GM23338 (cell line): ENCODE results near the gene ISG15. TPM values are rescaled to one million over a fixed set of nuclear protein-coding genes. Genes with fewer than 3 reads are reported as not detected.

Experiments
- ATAC-seq: fragments of 200-7000 bp; cut with Tn5 transposase; 3 replicates; pipeline ENCODE4 v1.9.1; 2020
- DNase-seq: peaks from one replicate; pipeline ENCODE4 v3.0.0-alpha.2; 2015; ENCODE audit warnings: low spot score
- H2AFZ ChIP-seq: fragments of 200-600 bp; sonication (generic); 2 replicates; pipeline ENCODE4 v1.8.0; 2016; ENCODE audit warnings: antibody characterized with exemption, mild to moderate bottlenecking, moderate library complexity
- H3F3A ChIP-seq: fragments of 200-600 bp; sonication (generic); replicated peaks from 2 replicates; pipeline ENCODE4 v1.8.0; 2017; ENCODE audit warnings: antibody characterized with exemption, mixed run types, low read depth
- H3K27ac ChIP-seq: fragments of 200-600 bp; sonication (generic); 2 replicates; pipeline ENCODE4 v1.6.1; 2016; ENCODE audit warnings: low read depth
- H3K27me3 ChIP-seq: fragments of 200-600 bp; sonication (generic); 2 replicates; pipeline ENCODE4 v1.8.0; 2016; ENCODE audit warnings: mild to moderate bottlenecking, mixed run types, moderate library complexity; ENCODE audit not compliant: insufficient read depth
- H3K36me3 ChIP-seq: fragments of 200-600 bp; sonication (generic); 2 replicates; pipeline ENCODE4 v1.8.0; 2016; ENCODE audit warnings: mild to moderate bottlenecking; ENCODE audit not compliant: insufficient read depth
- H3K4me1 ChIP-seq: fragments of 200-600 bp; sonication (generic); 2 replicates; pipeline ENCODE4 v1.8.0; 2016; ENCODE audit warnings: mild to moderate bottlenecking, moderate library complexity; ENCODE audit not compliant: insufficient read depth
- H3K4me2 ChIP-seq: fragments of 200-600 bp; sonication (generic); 2 replicates; pipeline ENCODE4 v1.7.1; 2017; ENCODE audit warnings: mixed run types
- H3K4me3 ChIP-seq: fragments of 200-600 bp; sonication (generic); 2 replicates; pipeline ENCODE4 v1.6.1; 2016; ENCODE audit warnings: mixed run types
- H3K79me2 ChIP-seq: fragments of 200-600 bp; sonication (generic); replicated peaks from 2 replicates; pipeline ENCODE4 v1.8.0; 2017; ENCODE audit warnings: mild to moderate bottlenecking; ENCODE audit not compliant: insufficient read depth
- H3K9me2 ChIP-seq: fragments of 200-600 bp; sonication (generic); 2 replicates; pipeline ENCODE4 v1.8.0; 2017; ENCODE audit not compliant: insufficient read depth
- H4K20me1 ChIP-seq: fragments of 200-600 bp; sonication (generic); replicated peaks from 2 replicates; pipeline ENCODE4 v1.8.0; 2017; ENCODE audit warnings: mild to moderate bottlenecking; ENCODE audit not compliant: insufficient read depth
- H3K27ac Mint-ChIP-seq: 2 replicates; pipeline ENCODE4 v1.8.0; 2020; ENCODE audit warnings: inconsistent platforms, mild to moderate bottlenecking, moderate library complexity, mixed read lengths
- H3K27me3 Mint-ChIP-seq: 3 replicates; pipeline ENCODE4 v1.8.0; 2022; ENCODE audit warnings: low read depth, mild to moderate bottlenecking, moderate library complexity, mixed read lengths, inconsistent platforms; ENCODE audit not compliant: insufficient read depth, poor library complexity
- H3K36me3 Mint-ChIP-seq: 3 replicates; pipeline ENCODE4 v1.8.0; 2021; ENCODE audit warnings: low read depth, mild to moderate bottlenecking, inconsistent platforms, moderate library complexity, mixed read lengths
- H3K4me1 Mint-ChIP-seq: 3 replicates; pipeline ENCODE4 v1.8.0; 2020; ENCODE audit warnings: mild to moderate bottlenecking, inconsistent platforms, mixed read lengths
- H3K4me3 Mint-ChIP-seq: 3 replicates; pipeline ENCODE4 v1.8.0; 2021; ENCODE audit warnings: moderate library complexity, mild to moderate bottlenecking, inconsistent platforms, mixed read lengths
- H3K9me3 Mint-ChIP-seq: 3 replicates; pipeline ENCODE4 v1.8.0; 2020; ENCODE audit warnings: moderate library complexity, mild to moderate bottlenecking, inconsistent platforms, mixed read lengths
- CREB1 ChIP-seq: fragments of 250-450 bp; sonication (Bioruptor Pico); IDR thresholded peaks from 2 replicates; pipeline ENCODE4 v1.5.0; 2020; ENCODE audit warnings: low read depth, mild to moderate bottlenecking, moderate library complexity
- CTCF ChIP-seq, 2 experiments: fragments of 200-600 bp in 1 of 2; sonication (generic) in 1 of 2; conservative IDR thresholded peaks; 2 replicates each; pipeline versions ENCODE4 v1.5.1 to v1.6.1; 2016 to 2017; ENCODE audit warnings: antibody characterized with exemption in 2 of 2, low read depth in 2 of 2, mild to moderate bottlenecking in 2 of 2, moderate library complexity in 1 of 2
- ETS1 ChIP-seq: IDR thresholded peaks from 2 replicates; pipeline ENCODE4 v1.6.1; 2016; ENCODE audit warnings: antibody characterized with exemption
- EZH2 ChIP-seq: fragments of 200-600 bp; sonication (generic); IDR thresholded peaks from one replicate; pipeline ENCODE4 v1.8.0; 2017; ENCODE audit warnings: antibody characterized with exemption, mild to moderate bottlenecking, low read depth; ENCODE audit not compliant: unreplicated experiment
- EZH2phosphoT487 ChIP-seq: fragments of 200-600 bp; sonication (generic); IDR thresholded peaks from one replicate; pipeline ENCODE4 v1.8.1; 2018; ENCODE audit warnings: antibody characterized with exemption; ENCODE audit not compliant: unreplicated experiment
- NANOG ChIP-seq: IDR thresholded peaks from 2 replicates; pipeline ENCODE4 v1.6.1; 2016; ENCODE audit warnings: antibody characterized with exemption, borderline replicate concordance
- ZNF114 ChIP-seq: fragments of 250-450 bp; sonication (Bioruptor Pico); IDR thresholded peaks from 2 replicates; pipeline ENCODE4 v1.5.0; 2020; ENCODE audit warnings: mild to moderate bottlenecking, moderate library complexity
- ZNF462 ChIP-seq: fragments of 250-450 bp; sonication (Bioruptor Pico); IDR thresholded peaks from 2 replicates; pipeline ENCODE4 v1.5.0; 2020; ENCODE audit warnings: mild to moderate bottlenecking, moderate library complexity
- polyA plus RNA-seq: library from polyadenylated mRNA; unstranded; fragments of >200 nt; fragmentation: Nextera tagmentation; extraction: Ambion mirVana; gene quantifications from 2 replicates; pipeline ENCODE4 v1.2.1, GENCODE V29; 2016
- total RNA-seq: library from RNA; depleted of rRNA; stranded (reverse); fragments of >200 nt; shearing (Covaris generic); gene quantifications from 2 replicates; pipeline ENCODE4 v1.2.3, GENCODE V29; 2014

ISG15 gene
- total and polyA plus RNA-seq, 2 experiments from 2014 or later = 52.9 to 101 TPM

GRCh38 chr1:974293-974640, 39.0 kb upstream of the ISG15 start:
- TF ChIP-seq EZH2phosphoT487 (no peak), ETS1 (no peak), CTCF (conservative IDR thresholded peaks at IDR 0.05; ENCODE audit: low read depth in 2 of 2) (no peak), ZNF114 (CRISPR knock-in tag) (no peak)
- peaks cover 5% of the 10 kb centered on the region for H3F3A ChIP-seq
- no peaks in the 10 kb centered on the region for H3K36me3 ChIP-seq
- H3K27me3 ChIP-seq = peaks cover 11% of the 10 kb centered on the region; the same call in 1 of the 2 replicates
- no peak overlapping the region for H3K4me3 ChIP-seq
- H4K20me1 ChIP-seq = 0 out of 2 replicates have a peak, but pooled peaks cover 2% of the 10 kb centered on the region
- H3K27ac ChIP-seq = no peak overlapping the region
- no peak overlapping the region for H2AFZ ChIP-seq
- Mint-ChIP-seq H3K27ac (no peak overlapping the region), H3K27me3 (peaks cover 24% of the 10 kb centered on the region), H3K4me1 (peaks cover 4% of the 10 kb centered on the region), H3K4me3 (no peak overlapping the region), H3K36me3 (peaks cover 5% of the 10 kb centered on the region), H3K9me3 (peaks cover 5% of the 10 kb centered on the region)
- H3K4me1 ChIP-seq = no peaks in the 10 kb centered on the region; the same call in 1 of the 2 replicates
- H3K4me2 ChIP-seq = no peak overlapping the region
- ATAC-seq (no peak), DNase-seq (no peak)
- no peaks in the 10 kb centered on the region for H3K79me2 ChIP-seq
- no peaks in the 10 kb centered on the region for H3K9me2 ChIP-seq

DNA sequence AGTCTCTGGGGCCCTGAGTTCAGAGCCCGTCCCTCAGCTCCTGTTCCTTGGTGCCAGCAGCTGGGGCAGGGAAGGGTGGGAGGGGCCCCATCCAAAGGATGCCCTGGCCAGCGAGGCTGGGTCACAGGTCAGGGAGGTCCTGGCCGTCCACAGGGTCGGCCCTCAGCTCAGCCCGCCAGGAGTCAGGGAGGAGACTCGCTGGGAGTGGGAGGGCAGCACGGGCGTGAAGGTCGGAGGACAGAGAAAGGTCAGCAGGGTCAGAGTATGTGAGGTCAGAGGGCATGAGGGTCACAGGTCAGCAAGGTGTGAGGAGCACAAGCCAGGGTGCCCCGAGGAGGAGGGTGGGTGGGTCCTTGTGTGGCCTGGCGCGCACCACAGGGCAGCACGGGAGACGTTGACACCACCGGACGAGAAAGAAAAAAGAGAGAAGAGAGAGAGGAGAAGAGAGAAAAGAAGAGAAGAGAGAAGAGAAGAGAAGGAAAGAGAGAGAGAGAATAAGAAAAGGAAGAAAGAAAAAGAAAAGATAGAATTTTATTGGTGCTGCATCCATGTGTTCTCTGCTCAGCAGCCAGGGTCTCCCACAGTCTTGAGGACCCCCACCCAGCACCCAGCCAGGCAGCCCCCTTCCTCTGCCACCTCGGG, 38.5 kb upstream of the ISG15 start:
- DNase-seq (no peak), ATAC-seq (no peak)
- H3K9me2 ChIP-seq = no peaks in the 10 kb centered on the region
- H3K4me3 ChIP-seq = no peak overlapping the region
- no peak overlapping the region for H2AFZ ChIP-seq
- H3K4me1 Mint-ChIP-seq = peaks cover 4% of the 10 kb centered on the region
- peaks cover 5% of the 10 kb centered on the region for H3K9me3 Mint-ChIP-seq
- H3F3A ChIP-seq = no peaks in the 10 kb centered on the region
- H3K27me3 ChIP-seq = peaks cover 5% of the 10 kb centered on the region; the same call in 1 of the 2 replicates
- H3K36me3 ChIP-seq = no peaks in the 10 kb centered on the region
- no peaks in the 10 kb centered on the region; the same call in 1 of the 2 replicates for H3K4me1 ChIP-seq
- no peak overlapping the region for H3K4me2 ChIP-seq
- no peaks in the 10 kb centered on the region for H3K79me2 ChIP-seq
- no peak overlapping the region for H3K4me3 Mint-ChIP-seq
- H3K27me3 Mint-ChIP-seq = peaks cover 19% of the 10 kb centered on the region
- peaks cover 5% of the 10 kb centered on the region for H3K36me3 Mint-ChIP-seq
- no peaks in the 10 kb centered on the region for H4K20me1 ChIP-seq
- no peak overlapping the region for H3K27ac Mint-ChIP-seq
- H3K27ac ChIP-seq = no peak overlapping the region
- TF ChIP-seq EZH2 = no peak
- TF ChIP-seq CREB1 (CRISPR knock-in tag) = no peak
- TF ChIP-seq ZNF462 = no peak
- no peak for TF ChIP-seq EZH2phosphoT487
- TF ChIP-seq NANOG = no peak
- no peak for TF ChIP-seq CTCF (conservative IDR thresholded peaks at IDR 0.05; ENCODE audit: low read depth in 2 of 2)
